ENCODE results near the gene ATN1. TPM values are rescaled to one million over a fixed set of nuclear protein-coding genes. Genes with fewer than 3 reads are reported as not detected.
A peak's percentile ranks its signal among the peaks of the same experiment; 100 is the strongest.

Gene ATN1
- total RNA-seq, 1 donor from 2014 or later, result 12.1 TPM

GRCh38 chr12:6925540-6926279, 2.0 kb upstream of the ATN1 start:
- DNase-seq, result peak; percentile 85

- DNase-seq, result no peak
Observed at GRCh38 chr12:6928022-6928702, 403 bp downstream of the ATN1 start.

GRCh38 chr12:6928703-6929407, 1.1 kb downstream of the ATN1 start:
- no peak for DNase-seq

DNA sequence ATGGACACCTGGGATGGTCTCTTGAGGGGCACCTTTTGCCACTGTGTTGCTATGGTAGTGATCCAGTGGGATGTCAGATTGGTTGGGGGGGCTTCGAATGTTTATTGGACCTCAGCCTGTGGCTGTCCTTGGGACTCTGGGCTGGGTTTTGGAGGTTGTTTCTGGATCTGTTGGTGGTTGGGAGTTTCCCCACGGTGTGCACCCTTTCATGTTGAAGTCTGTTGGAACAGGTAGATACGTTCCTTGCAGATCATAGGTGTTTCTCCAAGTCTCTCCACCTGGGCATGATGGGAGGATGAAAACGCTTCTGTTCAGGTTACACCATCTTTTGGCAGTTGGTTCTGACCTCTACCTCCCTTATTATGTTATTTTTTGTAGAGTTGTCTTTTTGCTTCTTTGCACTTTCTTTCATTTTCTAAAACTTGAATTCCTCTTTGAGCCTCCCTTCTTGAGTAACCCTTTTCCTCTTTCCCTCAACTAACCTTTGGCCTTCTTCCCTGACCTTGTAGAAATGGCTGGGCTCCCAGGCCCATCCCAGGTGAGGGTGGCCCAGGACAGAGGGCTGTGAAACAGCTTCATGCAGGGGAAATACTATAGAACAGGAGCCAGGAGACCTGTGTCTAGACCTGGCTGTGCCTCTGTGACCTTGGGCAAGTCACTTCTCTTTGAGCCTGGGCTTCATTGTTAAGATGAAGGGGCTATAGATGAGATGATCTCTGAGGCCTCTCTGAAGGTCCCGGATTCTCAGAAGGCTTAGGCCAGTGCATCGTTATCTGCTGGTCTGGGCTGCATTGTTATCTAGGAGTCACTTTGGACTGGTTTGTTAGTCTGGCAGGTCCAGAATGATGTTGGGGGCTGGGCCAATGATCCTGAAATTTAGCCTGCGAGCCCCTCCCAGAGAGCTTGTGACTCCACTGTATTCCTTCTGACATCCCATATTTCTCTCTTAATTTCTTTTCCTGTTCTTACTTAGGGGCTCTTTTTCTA, 2.0 kb downstream of the ATN1 start:
- DNase-seq, result no peak

DNA sequence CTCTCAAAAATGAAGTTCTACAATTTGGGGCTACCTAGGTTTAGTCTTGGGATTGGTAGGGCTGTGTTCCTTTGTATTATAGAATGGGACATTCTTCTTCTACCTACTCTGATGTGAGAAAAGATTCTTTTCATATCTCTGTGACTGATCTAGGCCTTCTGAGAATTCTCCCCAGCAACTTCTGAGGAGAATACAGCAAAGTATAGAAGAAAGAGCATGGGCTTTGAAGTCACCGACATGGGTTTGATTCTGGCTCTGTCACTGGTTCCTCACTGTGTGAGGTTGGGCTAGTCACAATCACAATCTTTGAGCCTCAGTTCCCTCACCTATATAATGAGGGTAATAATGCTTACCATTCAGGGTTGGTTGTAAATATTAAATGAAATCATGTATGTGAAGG, 5.0 kb downstream of the ATN1 start:
- DNase-seq, result no peak

DNA sequence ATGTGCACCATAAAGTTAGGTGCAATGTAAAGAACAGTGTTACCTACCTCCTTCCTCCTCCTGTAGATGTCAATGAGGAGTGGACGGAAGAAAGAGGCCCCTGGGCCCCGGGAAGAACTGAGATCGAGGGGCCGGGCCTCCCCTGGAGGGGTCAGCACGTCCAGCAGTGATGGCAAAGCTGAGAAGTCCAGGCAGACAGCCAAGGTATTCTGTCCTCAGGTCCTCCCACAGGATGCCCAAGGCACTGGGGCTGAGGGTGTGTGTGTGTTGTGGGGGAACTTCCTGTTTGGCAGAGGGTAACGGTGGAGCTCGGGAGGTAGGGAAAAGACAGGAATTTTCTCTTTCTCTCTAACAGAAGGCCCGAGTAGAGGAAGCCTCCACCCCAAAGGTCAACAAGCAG, 6.4 kb downstream of the ATN1 start:
- DNase-seq, result peak; percentile 76

DNA sequence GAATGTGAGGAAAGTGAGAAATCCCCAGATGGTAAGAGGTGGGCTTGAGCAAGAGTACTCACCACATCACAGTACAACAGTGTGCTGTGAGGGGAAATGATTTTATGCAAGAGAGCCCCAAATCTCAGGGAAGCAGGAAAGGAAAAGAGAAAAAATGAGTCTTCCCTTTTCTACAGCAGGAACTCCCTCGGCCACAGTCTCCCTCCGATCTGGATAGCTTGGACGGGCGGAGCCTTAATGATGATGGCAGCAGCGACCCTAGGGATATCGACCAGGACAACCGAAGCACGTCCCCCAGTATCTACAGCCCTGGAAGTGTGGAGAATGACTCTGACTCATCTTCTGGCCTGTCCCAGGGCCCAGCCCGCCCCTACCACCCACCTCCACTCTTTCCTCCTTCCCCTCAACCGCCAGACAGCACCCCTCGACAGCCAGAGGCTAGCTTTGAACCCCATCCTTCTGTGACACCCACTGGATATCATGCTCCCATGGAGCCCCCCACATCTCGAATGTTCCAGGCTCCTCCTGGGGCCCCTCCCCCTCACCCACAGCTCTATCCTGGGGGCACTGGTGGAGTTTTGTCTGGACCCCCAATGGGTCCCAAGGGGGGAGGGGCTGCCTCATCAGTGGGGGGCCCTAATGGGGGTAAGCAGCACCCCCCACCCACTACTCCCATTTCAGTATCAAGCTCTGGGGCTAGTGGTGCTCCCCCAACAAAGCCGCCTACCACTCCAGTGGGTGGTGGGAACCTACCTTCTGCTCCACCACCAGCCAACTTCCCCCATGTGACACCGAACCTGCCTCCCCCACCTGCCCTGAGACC, 7.8 kb downstream of the ATN1 start:
- no peak for DNase-seq

DNA sequence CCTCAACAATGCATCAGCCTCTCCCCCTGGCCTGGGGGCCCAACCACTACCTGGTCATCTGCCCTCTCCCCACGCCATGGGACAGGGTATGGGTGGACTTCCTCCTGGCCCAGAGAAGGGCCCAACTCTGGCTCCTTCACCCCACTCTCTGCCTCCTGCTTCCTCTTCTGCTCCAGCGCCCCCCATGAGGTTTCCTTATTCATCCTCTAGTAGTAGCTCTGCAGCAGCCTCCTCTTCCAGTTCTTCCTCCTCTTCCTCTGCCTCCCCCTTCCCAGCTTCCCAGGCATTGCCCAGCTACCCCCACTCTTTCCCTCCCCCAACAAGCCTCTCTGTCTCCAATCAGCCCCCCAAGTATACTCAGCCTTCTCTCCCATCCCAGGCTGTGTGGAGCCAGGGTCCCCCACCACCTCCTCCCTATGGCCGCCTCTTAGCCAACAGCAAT, 8.5 kb downstream of the ATN1 start:
- DNase-seq, result no peak

GRCh38 chr12:6936636-6937480, 9.1 kb downstream of the ATN1 start:
- DNase-seq, result no peak

GRCh38 chr12:6937481-6938352, 10.0 kb downstream of the ATN1 start:
- DNase-seq, result peak; percentile 97

DNA sequence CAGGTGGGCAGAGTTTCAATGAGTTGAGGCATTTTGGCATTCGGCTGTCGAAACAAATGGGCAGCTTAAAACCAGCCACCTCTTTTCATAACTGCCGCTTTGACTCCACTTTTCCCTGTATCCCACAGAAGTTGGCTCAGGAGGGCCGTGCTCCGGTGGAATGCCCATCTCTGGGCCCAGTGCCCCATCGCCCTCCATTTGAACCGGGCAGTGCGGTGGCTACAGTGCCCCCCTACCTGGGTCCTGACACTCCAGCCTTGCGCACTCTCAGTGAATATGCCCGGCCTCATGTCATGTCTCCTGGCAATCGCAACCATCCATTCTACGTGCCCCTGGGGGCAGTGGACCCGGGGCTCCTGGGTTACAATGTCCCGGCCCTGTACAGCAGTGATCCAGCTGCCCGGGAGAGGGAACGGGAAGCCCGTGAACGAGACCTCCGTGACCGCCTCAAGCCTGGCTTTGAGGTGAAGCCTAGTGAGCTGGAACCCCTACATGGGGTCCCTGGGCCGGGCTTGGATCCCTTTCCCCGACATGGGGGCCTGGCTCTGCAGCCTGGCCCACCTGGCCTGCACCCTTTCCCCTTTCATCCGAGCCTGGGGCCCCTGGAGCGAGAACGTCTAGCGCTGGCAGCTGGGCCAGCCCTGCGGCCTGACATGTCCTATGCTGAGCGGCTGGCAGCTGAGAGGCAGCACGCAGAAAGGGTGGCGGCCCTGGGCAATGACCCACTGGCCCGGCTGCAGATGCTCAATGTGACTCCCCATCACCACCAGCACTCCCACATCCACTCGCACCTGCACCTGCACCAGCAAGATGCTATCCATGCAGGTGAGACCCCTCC, 10.8 kb downstream of the ATN1 start:
- no peak for DNase-seq

- DNase-seq, result no peak
Observed at GRCh38 chr12:6939191-6939540, 11.4 kb downstream of the ATN1 start.

- no peak for DNase-seq
Observed at GRCh38 chr12:6941267-6941666, 13.5 kb downstream of the ATN1 start.

GRCh38 chr12:6941782-6942181, 14.0 kb downstream of the ATN1 start:
- no peak for DNase-seq

GRCh38 chr12:6942331-6942665, 14.5 kb downstream of the ATN1 start:
- DNase-seq, result no peak

DNA sequence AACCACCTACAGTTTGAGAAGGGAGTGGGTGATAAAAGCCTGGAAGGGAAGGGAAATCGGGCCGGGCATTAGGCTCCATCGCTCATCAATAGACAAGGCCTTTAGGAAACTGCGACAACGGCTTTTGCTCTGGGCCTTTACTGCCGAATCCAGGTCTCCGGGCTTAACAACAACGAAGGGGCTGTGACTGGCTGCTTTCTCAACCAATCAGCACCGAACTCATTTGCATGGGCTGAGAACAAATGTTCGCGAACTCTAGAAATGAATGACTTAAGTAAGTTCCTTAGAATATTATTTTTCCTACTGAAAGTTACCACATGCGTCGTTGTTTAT, 15.6 kb downstream of the ATN1 start:
- DNase-seq, result peak; percentile 95

- DNase-seq, result peak; percentile 87
Observed at GRCh38 chr12:6943722-6944380, 16.1 kb downstream of the ATN1 start, which contains the start of the genes C12orf57 and RNU7-1. Gene C12orf57, plus strand, starts transcription at chr12:6944022. Its CDS starts 100 bp downstream, at chr12:6944122. Gene RNU7-1, plus strand, starts transcription at chr12:6943816.
